Measurements from ENCODE around the gene TBC1D32.
"Not testable (repeated sequence)": the region's sequence is repeated elsewhere in the genome, so short reads cannot be mapped to it uniquely, and the experiment has no call there.

Gene TBC1D32

GRCh38 chr6:121142093-121142492, 192.2 kb downstream of the TBC1D32 start:
- DNase-seq: no peak

GRCh38 chr6:121135425-121135824, 198.9 kb downstream of the TBC1D32 start:
- no peak for DNase-seq

GRCh38 chr6:121134922-121135321, 199.4 kb downstream of the TBC1D32 start:
- DNase-seq: no peak

- no peak for DNase-seq
Measured at GRCh38 chr6:121124600-121124999, 209.7 kb downstream of the TBC1D32 start.

- DNase-seq: no peak
Measured at GRCh38 chr6:121112356-121112755, 221.9 kb downstream of the TBC1D32 start.

- DNase-seq: no peak
Measured at GRCh38 chr6:121110733-121111132, 223.5 kb downstream of the TBC1D32 start.

- no peak for DNase-seq
Measured at GRCh38 chr6:121106962-121107361, 227.3 kb downstream of the TBC1D32 start.

- no peak for DNase-seq
Measured at GRCh38 chr6:121105461-121105860, 228.8 kb downstream of the TBC1D32 start.

- DNase-seq: no peak
Measured at GRCh38 chr6:121093928-121094327, 240.4 kb downstream of the TBC1D32 start.

- no peak for DNase-seq
Measured at GRCh38 chr6:121090492-121090891, 243.8 kb downstream of the TBC1D32 start.

- DNase-seq: no peak
Measured at GRCh38 chr6:121086876-121087275, 247.4 kb downstream of the TBC1D32 start.

GRCh38 chr6:121076119-121076518, 258.2 kb downstream of the TBC1D32 start:
- no peak for DNase-seq

GRCh38 chr6:121068749-121069148, 265.5 kb downstream of the TBC1D32 start:
- DNase-seq: not testable (repeated sequence)

- DNase-seq: no peak
Measured at GRCh38 chr6:121067381-121067780, 266.9 kb downstream of the TBC1D32 start.

- no peak for DNase-seq
Measured at GRCh38 chr6:121064345-121064744, 269.9 kb downstream of the TBC1D32 start.

- DNase-seq: peak in 1 of 58 donors; percentile 2
Measured at GRCh38 chr6:121055572-121056163, 278.6 kb downstream of the TBC1D32 start.

- not testable (repeated sequence) for DNase-seq
Measured at GRCh38 chr6:121048593-121048992, 285.7 kb downstream of the TBC1D32 start.

GRCh38 chr6:121044905-121045304, 289.4 kb downstream of the TBC1D32 start:
- not testable (repeated sequence) for DNase-seq

GRCh38 chr6:121043706-121044105, 290.6 kb downstream of the TBC1D32 start:
- not testable (repeated sequence) for DNase-seq

- not testable (repeated sequence) for DNase-seq
Measured at GRCh38 chr6:121043211-121043610, 291.1 kb downstream of the TBC1D32 start.

- peak in 7 of 58 donors; percentile 1 to 45 (median 10) for DNase-seq
Measured at GRCh38 chr6:121042766-121043165, 291.5 kb downstream of the TBC1D32 start.

GRCh38 chr6:121040831-121041230, 293.4 kb downstream of the TBC1D32 start:
- no peak for DNase-seq

GRCh38 chr6:121033091-121033490, 301.2 kb downstream of the TBC1D32 start:
- DNase-seq: no peak
